ENCODE measurements around the gene ZBTB7A.

DNA sequence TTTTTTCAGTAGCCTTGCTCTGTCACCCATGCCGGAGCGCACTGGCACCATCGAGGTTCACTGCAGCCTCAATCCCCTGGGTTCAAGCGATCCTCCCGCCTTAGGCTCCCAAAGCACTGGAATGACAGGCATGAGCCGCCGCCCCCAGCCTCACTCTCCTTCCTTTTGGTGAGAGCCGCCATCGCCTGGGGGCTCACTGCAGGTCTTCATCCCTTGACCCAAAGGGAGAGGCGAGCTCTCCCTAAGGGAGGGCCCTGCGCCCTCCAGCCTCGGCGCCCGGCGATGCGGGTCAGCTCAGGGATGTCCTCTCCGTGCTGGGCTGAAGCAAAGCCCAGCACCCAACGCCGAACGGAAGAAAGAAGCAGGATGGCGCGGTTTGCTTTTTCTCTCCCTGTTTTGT lies 23.2 kb upstream of the ZBTB7A start:
- TF ChIP-seq, protein P1, sequence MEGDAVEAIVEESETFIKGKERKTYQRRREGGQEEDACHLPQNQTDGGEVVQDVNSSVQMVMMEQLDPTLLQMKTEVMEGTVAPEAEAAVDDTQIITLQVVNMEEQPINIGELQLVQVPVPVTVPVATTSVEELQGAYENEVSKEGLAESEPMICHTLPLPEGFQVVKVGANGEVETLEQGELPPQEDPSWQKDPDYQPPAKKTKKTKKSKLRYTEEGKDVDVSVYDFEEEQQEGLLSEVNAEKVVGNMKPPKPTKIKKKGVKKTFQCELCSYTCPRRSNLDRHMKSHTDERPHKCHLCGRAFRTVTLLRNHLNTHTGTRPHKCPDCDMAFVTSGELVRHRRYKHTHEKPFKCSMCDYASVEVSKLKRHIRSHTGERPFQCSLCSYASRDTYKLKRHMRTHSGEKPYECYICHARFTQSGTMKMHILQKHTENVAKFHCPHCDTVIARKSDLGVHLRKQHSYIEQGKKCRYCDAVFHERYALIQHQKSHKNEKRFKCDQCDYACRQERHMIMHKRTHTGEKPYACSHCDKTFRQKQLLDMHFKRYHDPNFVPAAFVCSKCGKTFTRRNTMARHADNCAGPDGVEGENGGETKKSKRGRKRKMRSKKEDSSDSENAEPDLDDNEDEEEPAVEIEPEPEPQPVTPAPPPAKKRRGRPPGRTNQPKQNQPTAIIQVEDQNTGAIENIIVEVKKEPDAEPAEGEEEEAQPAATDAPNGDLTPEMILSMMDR (IDR thresholded peaks at IDR 0.05), result no peak
- no peak for TF ChIP-seq POLR2A (IDR thresholded peaks at IDR 0.05)
